Urinary bladder (tissue), 4 donors: ENCODE results near the gene ATRNL1. TPM values are rescaled to one million over a fixed set of nuclear protein-coding genes. Genes with fewer than 3 reads are reported as not detected.
A peak's percentile ranks its signal among the peaks of the same experiment; 100 is the strongest.

Experiments used
- DNase-seq: peaks from one replicate; pipeline ENCODE4 v3.0.0-alpha.2; 2015; ENCODE audit errors: extremely low spot score
- H3K27ac ChIP-seq: one replicate; pipeline ENCODE4 v1.5.1; 2013; ENCODE audit warnings: low read depth, mild to moderate bottlenecking, moderate library complexity
- H3K36me3 ChIP-seq: one replicate; pipeline ENCODE4 v1.6.1; 2013; ENCODE audit warnings: mild to moderate bottlenecking, moderate library complexity; ENCODE audit not compliant: insufficient read depth
- H3K4me1 ChIP-seq: one replicate; pipeline ENCODE4 v1.6.1; 2013; ENCODE audit warnings: mild to moderate bottlenecking, moderate library complexity; ENCODE audit not compliant: insufficient read depth
- H3K4me3 ChIP-seq: one replicate; pipeline ENCODE4 v1.5.1; 2013; ENCODE audit warnings: low read depth, low read length
- WGBS: extraction: QIAGEN DNeasy Blood & Tissue Kit; methylation state at CpG from one replicate; pipeline ENCODE4 v1.1.7; 2013; 5-methylcytosine and 5-hydroxymethylcytosine counted together
- polyA plus RNA-seq: library from polyadenylated mRNA; stranded (reverse); fragments of 200-250 nt; gene quantifications from one replicate; pipeline ENCODE4 v1.2.3, GENCODE V29; 2013
- total RNA-seq: library from RNA; depleted of rRNA; stranded (reverse); fragments of >200 nt; gene quantifications from one replicate; pipeline ENCODE4 v1.2.3, GENCODE V29; 2014
- donor health status: healthy with polysubstance abuse.
- donor health status: healthy.

Gene ATRNL1, protein sequence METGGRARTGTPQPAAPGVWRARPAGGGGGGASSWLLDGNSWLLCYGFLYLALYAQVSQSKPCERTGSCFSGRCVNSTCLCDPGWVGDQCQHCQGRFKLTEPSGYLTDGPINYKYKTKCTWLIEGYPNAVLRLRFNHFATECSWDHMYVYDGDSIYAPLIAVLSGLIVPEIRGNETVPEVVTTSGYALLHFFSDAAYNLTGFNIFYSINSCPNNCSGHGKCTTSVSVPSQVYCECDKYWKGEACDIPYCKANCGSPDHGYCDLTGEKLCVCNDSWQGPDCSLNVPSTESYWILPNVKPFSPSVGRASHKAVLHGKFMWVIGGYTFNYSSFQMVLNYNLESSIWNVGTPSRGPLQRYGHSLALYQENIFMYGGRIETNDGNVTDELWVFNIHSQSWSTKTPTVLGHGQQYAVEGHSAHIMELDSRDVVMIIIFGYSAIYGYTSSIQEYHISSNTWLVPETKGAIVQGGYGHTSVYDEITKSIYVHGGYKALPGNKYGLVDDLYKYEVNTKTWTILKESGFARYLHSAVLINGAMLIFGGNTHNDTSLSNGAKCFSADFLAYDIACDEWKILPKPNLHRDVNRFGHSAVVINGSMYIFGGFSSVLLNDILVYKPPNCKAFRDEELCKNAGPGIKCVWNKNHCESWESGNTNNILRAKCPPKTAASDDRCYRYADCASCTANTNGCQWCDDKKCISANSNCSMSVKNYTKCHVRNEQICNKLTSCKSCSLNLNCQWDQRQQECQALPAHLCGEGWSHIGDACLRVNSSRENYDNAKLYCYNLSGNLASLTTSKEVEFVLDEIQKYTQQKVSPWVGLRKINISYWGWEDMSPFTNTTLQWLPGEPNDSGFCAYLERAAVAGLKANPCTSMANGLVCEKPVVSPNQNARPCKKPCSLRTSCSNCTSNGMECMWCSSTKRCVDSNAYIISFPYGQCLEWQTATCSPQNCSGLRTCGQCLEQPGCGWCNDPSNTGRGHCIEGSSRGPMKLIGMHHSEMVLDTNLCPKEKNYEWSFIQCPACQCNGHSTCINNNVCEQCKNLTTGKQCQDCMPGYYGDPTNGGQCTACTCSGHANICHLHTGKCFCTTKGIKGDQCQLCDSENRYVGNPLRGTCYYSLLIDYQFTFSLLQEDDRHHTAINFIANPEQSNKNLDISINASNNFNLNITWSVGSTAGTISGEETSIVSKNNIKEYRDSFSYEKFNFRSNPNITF (N-terminal part only)
- total RNA-seq (153 TPM), polyA plus RNA-seq (1.9 TPM)

DNA sequence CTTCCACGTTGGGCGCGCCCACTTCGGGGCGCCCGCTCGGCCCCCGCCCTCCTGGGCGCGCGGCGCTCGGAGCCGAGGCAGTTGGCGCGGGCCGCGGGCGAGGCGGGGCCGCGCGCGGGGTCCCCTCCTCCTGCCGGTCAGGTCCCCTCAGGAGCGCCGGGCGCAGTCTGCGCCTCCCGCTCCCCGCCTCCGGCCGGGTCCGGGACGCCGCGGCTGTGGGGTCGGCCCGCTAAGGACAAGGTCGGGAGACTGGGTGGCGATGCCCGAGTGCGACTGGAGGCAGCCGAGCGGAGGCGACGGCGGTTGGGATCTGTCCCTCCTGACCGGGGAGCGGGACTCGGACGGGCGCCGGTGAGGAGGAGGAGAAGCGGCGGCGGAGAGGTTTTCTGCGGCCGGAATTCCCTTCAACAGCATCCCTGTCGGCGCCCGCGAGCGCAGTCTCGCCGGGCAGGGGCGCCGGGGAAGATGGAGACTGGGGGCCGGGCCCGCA is at the start of gene ATRNL1:
TSS of gene ATRNL1 (plus strand) at position 80 of the 490 bp plus-strand sequence. CDS start at position 466, 386 bp downstream.
- Histone ChIP-seq H3K4me1 (no peaks in the 10 kb centered on the region), H3K4me3 (peak within 1 kb of the TSS; percentile 76), H3K36me3 (no peaks in the 10 kb centered on the region), H3K27ac (peak within 1 kb of the TSS; percentile 85)
- WGBS, result 1% methylated on average over 70 of the region's 70 CpGs
- no peak for DNase-seq

DNA sequence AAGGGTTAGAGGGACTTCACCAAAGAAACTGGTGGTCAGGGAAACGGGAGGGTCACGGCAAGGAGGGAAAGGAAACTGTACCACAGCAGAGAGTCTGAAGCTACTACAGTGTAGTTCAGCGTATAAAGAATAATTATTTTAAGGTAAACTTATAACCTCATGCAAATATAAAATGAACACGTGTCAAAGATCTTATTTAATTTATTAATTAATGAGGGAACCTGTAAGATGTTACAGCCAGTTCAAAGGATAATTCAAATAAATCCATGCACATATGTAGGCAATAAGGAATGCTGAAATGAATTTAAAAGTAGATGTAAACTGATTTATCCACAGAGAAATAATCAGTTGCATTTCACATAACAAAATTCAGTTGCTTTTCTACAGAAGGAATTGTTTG is 49.4 kb upstream of the ATRNL1 start:
- no peak overlapping the region for H3K27ac ChIP-seq
- H3K4me3 ChIP-seq, result no peak overlapping the region
- DNase-seq, result no peak
- no peaks in the 10 kb centered on the region for H3K4me1 ChIP-seq
- WGBS, result 91% methylated on average over 4 of the region's 4 CpGs
- no peaks in the 10 kb centered on the region for H3K36me3 ChIP-seq

DNA sequence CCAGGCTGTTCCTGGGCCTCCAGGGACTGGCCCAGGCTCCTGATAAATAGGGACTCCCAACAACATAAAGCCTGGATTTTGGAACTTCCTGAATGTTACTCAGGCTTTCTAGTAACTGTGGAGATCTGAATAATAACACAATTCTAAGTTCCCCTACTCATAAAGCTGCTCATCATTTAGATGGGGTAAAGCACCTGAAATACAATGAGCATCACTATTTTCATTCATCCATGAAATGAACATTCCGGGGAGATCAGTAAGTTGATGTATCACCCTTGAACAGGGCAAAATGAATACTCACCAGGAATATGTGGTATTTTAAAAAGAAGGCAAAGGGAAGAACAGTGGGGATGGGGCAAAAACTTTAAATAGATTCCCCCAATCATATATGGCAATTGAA is 48.3 kb upstream of the ATRNL1 start:
- WGBS, result 94% methylated on average over 1 of the region's 1 CpG
- Histone ChIP-seq H3K4me3 (no peak overlapping the region), H3K36me3 (no peaks in the 10 kb centered on the region), H3K27ac (no peak overlapping the region), H3K4me1 (no peaks in the 10 kb centered on the region)
- no peak for DNase-seq

DNA sequence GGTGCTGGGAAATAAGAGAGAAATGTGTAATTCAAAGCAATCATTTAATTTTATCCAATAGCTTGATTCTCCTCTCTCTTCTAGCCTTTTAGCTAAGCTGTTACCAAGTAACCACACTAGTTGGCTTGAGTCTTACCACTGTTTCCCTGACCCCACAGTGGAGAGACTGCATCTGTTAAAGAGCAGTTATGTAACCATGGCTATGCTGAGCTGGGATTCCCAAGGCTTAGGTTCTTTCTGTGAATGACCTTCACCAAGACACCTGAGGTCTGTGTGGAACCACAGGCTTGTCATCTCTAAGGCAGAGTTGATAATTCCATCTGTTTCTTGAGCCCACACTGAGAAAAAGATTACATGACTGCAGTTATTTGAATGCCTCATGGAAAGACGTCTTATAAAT is 47.7 kb upstream of the ATRNL1 start:
- H3K4me3 ChIP-seq, result no peak overlapping the region
- 54% methylated on average over 1 of the region's 1 CpG for WGBS
- DNase-seq, result no peak
- no peaks in the 10 kb centered on the region for H3K36me3 ChIP-seq
- H3K4me1 ChIP-seq, result no peaks in the 10 kb centered on the region
- H3K27ac ChIP-seq, result no peak overlapping the region

DNA sequence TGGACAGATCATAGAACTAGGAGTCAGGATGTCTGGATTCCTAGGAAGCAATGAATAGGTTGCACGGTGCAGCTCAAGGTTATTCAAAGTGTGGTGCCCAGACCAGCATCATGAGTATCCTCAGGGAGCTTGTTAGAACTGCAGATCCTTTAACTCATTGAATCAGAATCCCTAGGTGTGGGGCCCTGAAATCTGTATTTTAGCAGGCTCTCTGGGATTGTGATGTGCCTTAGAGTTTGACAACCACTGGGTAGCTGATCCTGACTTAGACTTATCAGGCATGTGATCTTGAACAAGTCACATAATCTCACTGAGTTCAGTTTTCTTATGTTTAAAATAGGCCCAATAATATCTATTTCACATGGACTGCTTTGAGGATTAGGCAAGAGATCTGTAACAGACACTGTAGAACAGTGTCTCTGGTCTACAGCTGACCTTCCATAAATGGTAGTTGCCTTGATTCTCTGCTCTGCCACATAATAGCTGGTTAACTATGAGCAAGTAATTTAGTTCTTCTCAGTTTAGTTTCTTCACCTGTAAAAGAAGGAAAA is 46.4 kb upstream of the ATRNL1 start:
- Histone ChIP-seq H3K27ac (no peak overlapping the region), H3K4me1 (no peaks in the 10 kb centered on the region), H3K4me3 (no peak overlapping the region), H3K36me3 (no peaks in the 10 kb centered on the region)
- DNase-seq, result no peak
- 73% methylated on average over 1 of the region's 1 CpG for whole genome bisulfite sequencing

DNA sequence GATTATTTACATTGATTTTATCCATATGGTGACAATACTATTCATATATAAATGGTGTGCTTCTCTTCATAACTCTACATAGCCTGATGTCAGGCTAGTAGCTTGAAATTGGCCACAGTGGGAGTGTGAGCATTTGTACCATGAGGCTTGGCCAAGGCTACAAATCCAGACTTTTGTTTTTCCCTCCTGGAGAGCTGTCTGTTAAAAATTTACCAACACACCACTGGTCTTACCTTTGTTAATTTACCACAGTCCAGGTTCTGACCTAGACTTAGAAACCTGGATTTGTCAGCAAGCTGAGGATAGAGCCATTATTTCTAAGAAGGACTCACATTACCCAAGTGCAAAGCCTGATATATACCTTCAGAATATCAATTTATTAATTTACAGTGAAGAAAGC is 45.5 kb upstream of the ATRNL1 start:
- Histone ChIP-seq H3K4me1 (no peaks in the 10 kb centered on the region), H3K27ac (no peak overlapping the region), H3K4me3 (no peak overlapping the region), H3K36me3 (no peaks in the 10 kb centered on the region)
- DNase-seq, result no peak

DNA sequence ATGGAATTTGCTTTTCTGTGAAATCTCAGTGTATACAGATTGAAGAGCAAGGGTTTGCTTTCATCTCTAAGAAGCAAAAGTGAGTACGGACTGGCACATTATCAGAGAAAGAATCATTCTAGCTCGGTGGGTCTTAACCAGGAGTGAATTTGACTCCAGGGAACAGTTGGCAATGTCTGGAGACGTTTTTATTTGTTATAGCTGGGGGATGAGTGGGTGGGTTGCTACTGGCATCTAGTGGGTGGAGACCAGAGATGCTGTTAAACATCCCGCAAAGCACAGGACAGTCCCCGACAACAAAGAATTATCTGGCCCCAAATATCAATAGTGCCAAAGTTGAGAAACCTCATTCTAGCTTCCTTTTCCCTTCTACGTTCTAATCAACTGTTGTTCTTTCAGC is 43.8 kb upstream of the ATRNL1 start:
- Histone ChIP-seq H3K27ac (no peak overlapping the region), H3K4me3 (no peak overlapping the region), H3K4me1 (no peaks in the 10 kb centered on the region), H3K36me3 (no peaks in the 10 kb centered on the region)
- 57% methylated on average over 6 of the region's 6 CpGs for WGBS
- no peak for DNase-seq

DNA sequence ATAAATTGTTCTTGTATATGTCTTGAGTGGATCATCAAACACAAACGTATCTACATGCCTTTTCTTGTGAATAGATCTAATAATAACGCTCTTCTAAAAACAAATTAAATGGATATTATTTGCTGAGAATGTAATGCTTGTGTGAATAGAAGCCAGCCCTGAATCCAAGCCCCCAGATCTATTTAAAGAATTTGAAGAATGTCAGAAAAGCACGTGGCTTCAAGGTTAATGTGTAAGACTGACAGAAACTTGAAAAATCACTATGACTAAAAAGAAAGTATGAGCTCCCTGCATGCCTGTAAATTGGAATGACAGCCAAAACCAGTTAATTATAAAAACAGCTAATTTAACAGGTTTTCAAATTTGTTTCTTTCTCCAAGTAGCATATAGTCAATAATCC is 43.2 kb upstream of the ATRNL1 start:
- Histone ChIP-seq H3K4me1 (no peaks in the 10 kb centered on the region), H3K4me3 (no peak overlapping the region), H3K27ac (no peak overlapping the region), H3K36me3 (no peaks in the 10 kb centered on the region)
- WGBS, result 48% methylated on average over 3 of the region's 3 CpGs
- no peak for DNase-seq

DNA sequence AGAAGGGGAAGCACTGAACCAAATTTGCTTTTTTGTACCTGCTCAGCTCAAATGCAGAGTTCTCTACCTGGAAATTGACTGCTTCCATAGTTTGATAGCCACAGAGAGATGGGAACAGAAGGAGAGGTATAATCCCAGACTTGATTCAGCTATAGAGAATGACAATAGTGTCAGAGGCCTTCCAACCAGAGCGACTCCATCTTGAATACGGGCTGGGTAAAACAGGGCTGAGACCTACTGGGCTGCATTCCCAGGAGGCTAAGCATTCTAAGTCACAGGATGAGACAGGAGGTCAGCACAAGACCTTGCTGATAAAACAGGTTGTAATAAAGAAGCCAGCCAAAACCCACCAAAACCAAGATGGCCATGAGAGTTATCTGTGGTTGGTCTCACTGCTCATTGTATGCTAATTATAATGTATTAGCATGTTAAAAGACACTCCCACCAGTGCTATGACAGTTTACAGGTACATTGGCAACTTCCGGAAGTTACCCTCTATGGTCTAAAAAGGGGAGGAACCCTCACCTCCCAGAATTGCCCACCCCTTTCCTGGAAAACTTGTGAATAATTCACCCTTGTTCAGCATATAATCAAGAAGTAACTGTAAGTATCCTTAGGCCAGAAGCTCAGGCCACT is 42.7 kb upstream of the ATRNL1 start:
- WGBS, result 96% methylated on average over 3 of the region's 3 CpGs
- H3K4me3 ChIP-seq, result no peak overlapping the region
- H3K4me1 ChIP-seq, result no peaks in the 10 kb centered on the region
- H3K36me3 ChIP-seq, result no peaks in the 10 kb centered on the region
- H3K27ac ChIP-seq, result no peak overlapping the region
- DNase-seq, result no peak

DNA sequence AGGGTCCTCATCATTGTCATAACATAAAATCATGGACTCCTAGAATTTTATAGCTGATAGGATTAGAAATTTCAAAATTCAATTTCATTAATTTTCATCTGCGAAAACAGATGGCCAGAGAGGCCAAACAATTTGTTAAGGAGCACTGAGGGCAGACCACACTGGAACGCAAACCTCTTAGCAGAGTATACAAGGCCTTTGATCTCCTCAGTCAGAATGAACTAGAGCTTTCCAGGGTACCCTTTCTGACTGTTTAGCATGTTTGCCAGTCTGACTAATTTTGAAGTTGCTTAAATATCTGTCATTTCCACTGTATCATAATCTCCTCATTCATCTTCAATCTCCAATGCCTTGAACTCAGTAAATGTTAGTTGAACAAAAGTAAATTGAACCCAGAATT is 41.9 kb upstream of the ATRNL1 start:
- H3K36me3 ChIP-seq, result no peaks in the 10 kb centered on the region
- no peak overlapping the region for H3K27ac ChIP-seq
- no peak for DNase-seq
- no peaks in the 10 kb centered on the region for H3K4me1 ChIP-seq
- WGBS, result 96% methylated on average over 2 of the region's 2 CpGs
- H3K4me3 ChIP-seq, result no peak overlapping the region

DNA sequence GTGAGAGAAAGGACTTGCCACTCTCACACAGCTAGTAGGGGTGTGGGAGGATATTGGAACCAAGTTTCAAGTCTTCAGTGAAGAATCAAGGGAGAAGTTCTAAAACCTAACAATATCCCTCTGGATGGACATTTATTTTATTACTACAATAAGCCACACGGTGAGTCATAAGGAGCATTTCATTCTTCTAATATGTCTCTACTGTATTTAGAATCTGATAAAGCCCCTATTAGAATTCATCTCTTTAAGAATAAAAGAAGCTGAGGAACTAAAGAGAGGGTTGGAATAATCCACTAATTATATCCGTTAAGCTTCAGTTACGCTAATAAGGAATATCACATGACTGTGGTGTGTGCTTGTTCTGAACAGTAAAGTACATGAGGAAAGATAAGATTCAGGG is 40.9 kb upstream of the ATRNL1 start:
- DNase-seq, result no peak
- Histone ChIP-seq H3K36me3 (no peaks in the 10 kb centered on the region), H3K27ac (no peak overlapping the region), H3K4me1 (no peaks in the 10 kb centered on the region), H3K4me3 (no peak overlapping the region)
- 89% methylated on average over 3 of the region's 3 CpGs for WGBS

DNA sequence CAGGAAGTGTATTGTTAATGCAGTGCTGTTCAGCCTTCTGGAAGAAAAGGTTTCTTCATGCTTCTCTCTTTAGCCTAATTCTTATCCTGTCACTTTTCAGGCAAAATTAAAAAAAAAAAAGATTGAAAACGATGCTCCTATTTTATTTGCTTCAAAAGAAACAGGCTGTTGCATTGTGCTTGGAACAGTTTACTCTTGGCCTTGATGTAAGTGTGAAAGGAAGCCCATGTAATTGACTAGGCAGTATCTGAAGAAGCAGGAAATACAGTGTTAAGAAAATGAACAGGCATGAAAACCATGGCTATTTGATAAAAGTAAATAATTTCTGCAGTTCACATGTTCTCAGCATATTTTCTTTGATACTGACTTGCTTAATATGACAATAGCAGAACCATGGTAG is 40.4 kb upstream of the ATRNL1 start:
- no peaks in the 10 kb centered on the region for H3K4me1 ChIP-seq
- DNase-seq, result no peak
- H3K27ac ChIP-seq, result no peak overlapping the region
- H3K36me3 ChIP-seq, result no peaks in the 10 kb centered on the region
- 51% methylated on average over 1 of the region's 1 CpG for WGBS
- no peak overlapping the region for H3K4me3 ChIP-seq

DNA sequence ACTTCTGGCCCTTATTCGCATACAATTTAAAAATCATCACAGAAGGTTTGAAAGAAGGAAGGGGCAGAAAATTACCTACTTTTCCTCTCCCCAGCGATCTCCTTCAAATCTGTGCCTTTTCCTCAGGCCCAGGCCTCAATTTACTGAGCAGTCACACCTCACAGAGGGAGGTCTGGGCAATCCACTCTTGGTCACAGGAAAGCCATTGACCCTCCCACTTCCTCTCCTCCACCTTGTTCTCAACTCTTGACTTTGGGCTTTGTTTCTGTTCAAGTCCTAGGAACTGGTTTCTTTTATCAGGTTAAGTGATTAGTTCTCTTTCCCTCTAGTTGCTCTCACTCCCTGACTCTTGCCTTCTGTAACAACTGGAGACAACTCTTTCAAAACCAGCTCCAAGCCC is 37.0 kb upstream of the ATRNL1 start:
- Histone ChIP-seq H3K4me3 (no peak overlapping the region), H3K4me1 (no peaks in the 10 kb centered on the region), H3K36me3 (no peaks in the 10 kb centered on the region), H3K27ac (no peak overlapping the region)
- 96% methylated on average over 2 of the region's 2 CpGs for WGBS
- no peak for DNase-seq
